Tibial nerve (tissue), 4 donors: ENCODE data around the gene TRABD2B.

Source experiments
- CTCF ChIP-seq, 5 experiments: fragments of 200-600 bp in 3 of 5; fragments of 450-650 bp in 2 of 5; sonication (generic) in 3 of 5; IDR thresholded peaks; one replicate each; pipeline ENCODE4 v1.5.1; 2016 to 2019; ENCODE audit warnings: antibody characterized with exemption in 5 of 5, mild to moderate bottlenecking in 3 of 5, moderate library complexity in 2 of 5
- EP300 ChIP-seq, 2 donors: sonication (generic); formaldehyde crosslinking; IDR thresholded peaks; one replicate each; pipeline ENCODE4 v1.6.1; 2017; ENCODE audit warnings: antibody characterized with exemption in 2 of 2, mild to moderate bottlenecking in 1 of 2
- POLR2A ChIP-seq, 2 donors: fragments of 450-650 bp; IDR thresholded peaks; one replicate each; pipeline ENCODE4 v1.6.1; 2017; ENCODE audit warnings: antibody characterized with exemption in 2 of 2, mild to moderate bottlenecking in 2 of 2, moderate library complexity in 2 of 2

DNA sequence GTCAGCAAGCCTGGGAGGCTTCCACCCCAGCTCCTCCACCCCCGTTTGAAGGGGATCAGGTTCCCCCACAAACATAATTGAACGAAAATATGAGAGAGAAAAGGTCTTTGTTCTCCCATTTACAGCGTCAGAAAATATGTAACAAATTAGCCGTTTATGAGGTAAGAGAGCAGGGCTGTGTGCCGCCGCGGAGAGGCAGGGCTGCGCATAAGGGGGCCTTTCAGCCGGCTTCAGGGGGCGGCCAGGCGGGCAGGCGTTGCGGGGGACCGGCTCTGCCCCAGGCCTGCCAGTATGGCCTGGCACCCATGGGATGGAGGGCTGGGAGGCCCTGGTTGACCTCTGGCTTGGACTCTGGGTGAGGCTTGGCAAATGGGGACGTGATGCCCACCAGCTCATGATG lies 179.3 kb downstream of the TRABD2B start:
- no peak for TF ChIP-seq CTCF (IDR thresholded peaks at IDR 0.05)
- no peak for TF ChIP-seq POLR2A (IDR thresholded peaks at IDR 0.05)
- no peak for TF ChIP-seq EP300 (IDR thresholded peaks at IDR 0.05)
